Lower lobe of right lung (tissue), 2 donors: Measurements from ENCODE around the gene DOCK8. TPM values are rescaled to one million over a fixed set of nuclear protein-coding genes. Genes with fewer than 3 reads are reported as not detected.
A peak's percentile ranks its signal among the peaks of the same experiment; 100 is the strongest.

ENCODE experiments used
- ATAC-seq, 2 donors: fragments of 200-7000 bp; cut with Tn5 transposase; one replicate each; pipeline ENCODE4 v1.9.1; 2020 to 2022; ENCODE audit warnings: mild to moderate bottlenecking in 2 of 2, moderate library complexity in 2 of 2
- DNase-seq: peaks from one replicate; pipeline ENCODE4 v3.0.0-alpha.2; 2020
- H3K27ac ChIP-seq: fragments of 200-600 bp; one replicate; pipeline ENCODE4 v1.8.0; 2022
- H3K27me3 ChIP-seq: fragments of 200-600 bp; one replicate; pipeline ENCODE4 v1.8.0; 2022; ENCODE audit warnings: low read depth
- H3K36me3 ChIP-seq: fragments of 200-600 bp; one replicate; pipeline ENCODE4 v1.8.0; 2022; ENCODE audit warnings: mild to moderate bottlenecking
- H3K4me1 ChIP-seq: fragments of 200-600 bp; one replicate; pipeline ENCODE4 v1.8.0; 2022
- H3K4me3 ChIP-seq: fragments of 200-600 bp; one replicate; pipeline ENCODE4 v1.8.0; 2022; ENCODE audit warnings: mild to moderate bottlenecking
- H3K9me3 ChIP-seq: fragments of 200-600 bp; one replicate; pipeline ENCODE4 v1.8.0; 2022
- CTCF ChIP-seq: fragments of 200-600 bp; IDR thresholded peaks from one replicate; pipeline ENCODE4 v1.8.0; 2022; ENCODE audit warnings: antibody characterized with exemption, mild to moderate bottlenecking
- intact Hi-C: fragments of 100-400 bp; cut with DNase I; formaldehyde crosslinking; loops from one replicate; pipeline ENCODE4 v1.11.0; 2022
- total RNA-seq: library from RNA; stranded (reverse); fragmentation: NEBNext Ultra II Directional; extraction: Animal tissue kit (Norgen Biotek cat#: 25700); gene quantifications from one replicate; pipeline ENCODE4 v1.2.1, GENCODE V29; 2021
- donor health status: DM: no; HTN: yes; CAD: no; lungs with severe emphysema.

Gene DOCK8
- total RNA-seq, 1 donor from 2014 or later = 112 TPM

GRCh38 chr9:486156-486555 lies 271.5 kb downstream of the DOCK8 start:
- DNase-seq = no peak
- no peak overlapping the region for H3K4me3 ChIP-seq
- peaks cover 18% of the 10 kb centered on the region for H3K4me1 ChIP-seq
- no peak for ATAC-seq
- no peaks in the 10 kb centered on the region for H3K36me3 ChIP-seq
- no peaks in the 10 kb centered on the region for H3K27me3 ChIP-seq
- H3K27ac ChIP-seq = no peak overlapping the region
- intact Hi-C loops = no loop called here
- no peaks in the 10 kb centered on the region for H3K9me3 ChIP-seq
- TF ChIP-seq CTCF = no peak

GRCh38 chr9:487429-487828 lies 272.8 kb downstream of the DOCK8 start:
- no peak for TF ChIP-seq CTCF
- H3K4me3 ChIP-seq = no peak overlapping the region
- no peak for DNase-seq

GRCh38 chr9:488448-488847 lies 273.8 kb downstream of the DOCK8 start:
- H3K4me3 ChIP-seq = no peak overlapping the region
- no peaks in the 10 kb centered on the region for H3K27me3 ChIP-seq
- H3K36me3 ChIP-seq = no peaks in the 10 kb centered on the region
- DNase-seq (no peak), ATAC-seq (no peak)
- H3K4me1 ChIP-seq = peaks cover 18% of the 10 kb centered on the region
- no peaks in the 10 kb centered on the region for H3K9me3 ChIP-seq
- intact Hi-C loops = no loop called here
- TF ChIP-seq CTCF = no peak
- no peak overlapping the region for H3K27ac ChIP-seq

More at GRCh38 chr9:487429-487828, 272.8 kb downstream of the DOCK8 start:
- peaks cover 18% of the 10 kb centered on the region for H3K4me1 ChIP-seq
- no peaks in the 10 kb centered on the region for H3K9me3 ChIP-seq
- intact Hi-C loops = no loop called here
- no peaks in the 10 kb centered on the region for H3K36me3 ChIP-seq
- no peaks in the 10 kb centered on the region for H3K27me3 ChIP-seq
- ATAC-seq = no peak
- H3K27ac ChIP-seq = no peak overlapping the region

GRCh38 chr9:489198-490197 lies 274.8 kb downstream of the DOCK8 start:
- peaks cover 18% of the 10 kb centered on the region for H3K4me1 ChIP-seq
- H3K27ac ChIP-seq = no peak overlapping the region
- no peak for DNase-seq
- intact Hi-C loops = no loop called here
- H3K4me3 ChIP-seq = no peak overlapping the region
- H3K36me3 ChIP-seq = no peaks in the 10 kb centered on the region
- no peak for TF ChIP-seq CTCF
- H3K27me3 ChIP-seq = no peaks in the 10 kb centered on the region
- no peaks in the 10 kb centered on the region for H3K9me3 ChIP-seq
- peak; percentile 78 to 88 for ATAC-seq

- H3K36me3 ChIP-seq = no peaks in the 10 kb centered on the region
- intact Hi-C loops = no loop called here
- ATAC-seq (no peak), DNase-seq (no peak)
- peaks cover 12% of the 10 kb centered on the region for H3K4me1 ChIP-seq
- H3K27me3 ChIP-seq = peaks cover 5% of the 10 kb centered on the region
- no peak overlapping the region for H3K27ac ChIP-seq
- TF ChIP-seq CTCF = no peak
- H3K9me3 ChIP-seq = no peaks in the 10 kb centered on the region
- H3K4me3 ChIP-seq = no peak overlapping the region
Observed at GRCh38 chr9:494764-495163, 280.1 kb downstream of the DOCK8 start.
